Naive thymus-derived CD4-positive, alpha-beta T cell (primary cell): ENCODE results near the gene COX6B2. TPM values are rescaled to one million over a fixed set of nuclear protein-coding genes. Genes with fewer than 3 reads are reported as not detected.
A peak's percentile ranks its signal among the peaks of the same experiment; 100 is the strongest.

Source experiments
- ATAC-seq: fragments of 150-1000 bp; cut with Tn5 transposase; 2 replicates; pipeline ENCODE4 v1.10.0; 2021; ENCODE audit warnings: mild to moderate bottlenecking, moderate library complexity
- CTCF ChIA-PET: fragments of 350-600 bp; sonication (Branson Sonifier 250); formaldehyde crosslinking; loops from one replicate; lab custom pipeline; 2021; ENCODE audit warnings: antibody characterized with exemption; lab: Charles Lee
- POLR2A ChIA-PET: fragments of 350-600 bp; sonication (Branson Sonifier 250); formaldehyde crosslinking; loops from one replicate; lab custom pipeline; 2021; ENCODE audit warnings: antibody characterized with exemption, inconsistent platforms; lab: Charles Lee
- DNase-seq, 9 donors: peaks; one replicate each; pipeline versions ENCODE4 v3.0.0 to v3.0.0-alpha.2; 2020 to 2022; ENCODE audit warnings: mixed read lengths in 1 of 9
- H3K27ac ChIP-seq: one replicate; pipeline ENCODE4 v1.7.0; 2013; ENCODE audit warnings: mild to moderate bottlenecking, low read depth, low read length, moderate library complexity
- H3K27me3 ChIP-seq, 2 donors: one replicate each; pipeline ENCODE4 v1.7.0; 2013; ENCODE audit warnings: low read length in 2 of 2, mild to moderate bottlenecking in 2 of 2, moderate library complexity in 2 of 2; ENCODE audit not compliant: control insufficient read depth in 2 of 2, insufficient read depth in 2 of 2
- H3K36me3 ChIP-seq, 3 experiments: 1 replicate in 2 of 3; 2 replicates in 1 of 3; pipeline ENCODE4 v1.7.0; 2013; ENCODE audit warnings: low read length in 3 of 3, mild to moderate bottlenecking in 3 of 3, moderate library complexity in 1 of 3; ENCODE audit not compliant: insufficient read depth in 3 of 3, control insufficient read depth in 2 of 3
- H3K4me1 ChIP-seq, 2 donors: one replicate each; pipeline ENCODE4 v1.7.0; 2013; ENCODE audit warnings: low read length in 2 of 2, mild to moderate bottlenecking in 2 of 2, moderate library complexity in 1 of 2; ENCODE audit not compliant: control insufficient read depth in 2 of 2, insufficient read depth in 2 of 2
- H3K4me3 ChIP-seq: 2 replicates; pipeline ENCODE4 v1.7.0; 2013; ENCODE audit warnings: mild to moderate bottlenecking, low read length
- H3K9me3 ChIP-seq, 3 experiments: 1 replicate in 2 of 3; 2 replicates in 1 of 3; pipeline ENCODE4 v1.7.0; 2013; ENCODE audit warnings: low read length in 3 of 3; ENCODE audit not compliant: control insufficient read depth in 2 of 3
- H3K27ac Mint-ChIP-seq, 9 donors: one replicate each; pipeline ENCODE4 v1.8.0; 2020 to 2022; ENCODE audit warnings: mixed read lengths in 9 of 9, mild to moderate bottlenecking in 8 of 9, moderate library complexity in 5 of 9, inconsistent platforms in 2 of 9
- H3K27me3 Mint-ChIP-seq, 5 donors: one replicate each; pipeline ENCODE4 v1.8.0; 2021 to 2022; ENCODE audit warnings: mixed read lengths in 5 of 5, mild to moderate bottlenecking in 1 of 5
- H3K36me3 Mint-ChIP-seq, 5 donors: one replicate each; pipeline ENCODE4 v1.8.0; 2020 to 2022; ENCODE audit warnings: mixed read lengths in 5 of 5, mild to moderate bottlenecking in 3 of 5, inconsistent platforms in 1 of 5
- H3K4me1 Mint-ChIP-seq, 7 donors: one replicate each; pipeline ENCODE4 v1.8.0; 2020 to 2022; ENCODE audit warnings: mixed read lengths in 7 of 7, mild to moderate bottlenecking in 3 of 7, inconsistent platforms in 1 of 7
- H3K4me3 Mint-ChIP-seq, 10 donors: one replicate each; pipeline ENCODE4 v1.8.0; 2020 to 2022; ENCODE audit warnings: mild to moderate bottlenecking in 10 of 10, mixed read lengths in 10 of 10, moderate library complexity in 6 of 10, inconsistent platforms in 2 of 10
- H3K9me3 Mint-ChIP-seq, 11 donors: one replicate each; pipeline ENCODE4 v1.8.0; 2020 to 2022; ENCODE audit warnings: mixed read lengths in 11 of 11, mild to moderate bottlenecking in 4 of 11, inconsistent platforms in 1 of 11, moderate library complexity in 1 of 11
- intact Hi-C, 2 donors: fragments of 100-400 bp; cut with micrococcal nuclease; formaldehyde crosslinking; loops; one replicate each; pipeline ENCODE4 v1.15.1; 2023
- polyA plus RNA-seq, 2 donors: library from polyadenylated mRNA; unstranded; fragments of 300-500 nt; fragmentation: Illumina TruSeq; gene quantifications; one replicate each; pipeline ENCODE4 v1.2.3, GENCODE V29; 2021
- total RNA-seq, 6 experiments: library from RNA in 5 of 6; stranded (reverse) in 5 of 6; gene quantifications; 1 replicate in 5 of 6; 2 replicates in 1 of 6; pipeline ENCODE4 v1.2.3 and lab custom pipeline; 2021 to 2026

The COX6B2 gene
- total and polyA plus RNA-seq, 7 experiments from 2014 or later: 0.37 to 0.49 TPM; not detected in 5

DNA sequence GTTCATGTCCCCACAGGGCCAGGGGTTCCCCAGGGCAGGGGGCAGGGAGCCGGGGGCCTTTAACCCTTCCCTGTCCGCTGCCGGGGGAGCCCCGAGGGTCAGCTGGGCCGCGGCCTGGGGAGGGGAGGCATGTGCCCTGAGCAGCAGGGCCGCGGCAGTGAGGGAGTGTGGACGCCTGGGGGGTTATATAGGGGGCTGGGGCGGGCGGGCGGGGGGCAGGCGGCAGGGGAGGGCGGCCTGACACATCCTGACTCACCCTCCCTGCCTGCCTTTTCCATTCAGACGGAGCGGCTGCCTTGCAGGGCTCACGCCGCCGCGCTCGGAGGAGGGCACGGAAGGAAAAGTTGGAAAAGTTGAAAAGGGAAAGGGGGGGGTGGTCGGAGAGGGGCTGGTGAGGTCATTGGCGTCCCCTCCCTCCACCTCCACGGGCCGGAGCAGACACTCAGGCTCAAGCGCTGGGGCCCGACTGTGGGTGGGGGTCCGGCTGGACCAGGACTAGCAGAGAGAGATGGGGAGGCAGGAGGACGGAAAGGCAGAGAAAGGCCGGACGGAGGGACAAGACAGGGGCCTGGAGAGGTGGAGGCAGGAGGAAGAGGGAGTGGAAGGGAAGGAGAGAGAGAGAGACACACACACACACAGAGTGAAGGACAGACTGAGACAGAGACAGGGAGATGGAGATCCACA lies 15.9 kb upstream of the COX6B2 start, which contains the start of gene IL11:
Gene IL11, minus strand, starts transcription at position 159 of the 684 bp plus-strand sequence. Its CDS starts 153 bp downstream, at position 6.
- peaks cover 3 to 27% of the 10 kb centered on the region in 2 donors for H3K27me3 ChIP-seq
- intact Hi-C loops: no loop called here
- ChIA-PET CTCF (no interaction called here), POLR2A (no interaction called here)
- Mint-ChIP-seq H3K27me3 (peaks cover 30 to 57% (median 33%) of the 10 kb centered on the region in 5 donors), H3K9me3 (peaks cover 0 to 5% (median 0%) of the 10 kb centered on the region in 11 donors), H3K36me3 (peaks cover 0 to 6% (median 4%) of the 10 kb centered on the region in 5 donors), H3K4me1 (peaks cover 6 to 17% (median 12%) of the 10 kb centered on the region in 7 donors), H3K27ac (no peak within 1 kb of the TSS), H3K4me3 (peak within 1 kb of the TSS; percentile 75 to 90 (median 78))
- H3K27ac ChIP-seq: no peak within 1 kb of the TSS
- DNase-seq: no peak
- no peaks in the 10 kb centered on the region for H3K4me1 ChIP-seq
- H3K36me3 ChIP-seq: no peaks in the 10 kb centered on the region
- peak within 1 kb of the TSS; percentile 30 for H3K4me3 ChIP-seq
- no peaks in the 10 kb centered on the region for H3K9me3 ChIP-seq
- ATAC-seq: no peak

DNA sequence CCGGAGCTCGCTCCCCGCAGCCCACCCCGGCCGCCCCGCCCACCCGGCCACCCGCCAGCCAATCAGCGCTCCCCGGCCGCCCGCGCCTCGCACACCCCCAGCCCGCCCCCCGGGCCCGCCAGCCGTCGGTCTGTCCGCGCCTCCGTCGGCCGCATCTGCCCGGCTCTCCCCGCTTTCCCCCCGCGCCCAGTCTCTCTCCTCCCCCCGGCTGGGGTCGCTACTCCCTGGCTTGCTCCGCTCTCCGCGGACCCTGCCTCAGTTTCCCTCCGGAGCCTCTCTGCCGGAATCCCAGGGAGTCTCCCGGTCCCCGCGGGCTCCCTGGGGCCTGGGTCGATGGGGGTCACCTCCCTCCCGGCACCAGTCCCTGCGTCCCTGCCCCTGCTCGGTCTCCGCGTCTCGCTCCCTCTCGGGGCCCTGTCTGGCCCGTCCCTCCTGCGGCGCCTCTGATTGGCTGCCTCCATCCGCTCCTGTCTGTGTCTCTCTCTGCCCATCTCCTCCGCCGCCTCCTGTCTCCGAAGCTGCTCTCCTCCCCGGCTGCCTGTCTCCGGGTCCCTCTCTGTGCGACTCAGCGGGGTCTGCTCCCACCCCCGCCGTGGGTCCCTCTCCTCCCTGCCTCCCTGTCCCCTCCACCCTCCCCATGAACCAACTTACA lies 15.3 kb upstream of the COX6B2 start:
- H3K27me3 ChIP-seq: peaks cover 3 to 27% of the 10 kb centered on the region in 2 donors
- H3K4me1 ChIP-seq: no peaks in the 10 kb centered on the region
- no peaks in the 10 kb centered on the region for H3K36me3 ChIP-seq
- Mint-ChIP-seq H3K4me3 (peak overlapping the region; percentile 75 to 90 (median 78)), H3K27ac (no peak overlapping the region), H3K4me1 (peaks cover 6 to 17% (median 12%) of the 10 kb centered on the region in 7 donors), H3K36me3 (peaks cover 0 to 6% (median 4%) of the 10 kb centered on the region in 5 donors), H3K27me3 (peaks cover 28 to 57% (median 33%) of the 10 kb centered on the region in 5 donors), H3K9me3 (peaks cover 0 to 5% (median 0%) of the 10 kb centered on the region in 11 donors)
- ATAC-seq: peak; percentile 54
- peak overlapping the region; percentile 30 for H3K4me3 ChIP-seq
- CTCF ChIA-PET: interaction anchor here (1.4 kb wide), 1 partner anchor 15 kb away, joined by 4 read pairs; the partner anchor contains the start of gene TMEM238
- no peaks in the 10 kb centered on the region for H3K9me3 ChIP-seq
- peak in 4 of 9 donors; percentile 32 to 41 (median 36) for DNase-seq
- H3K27ac ChIP-seq: no peak overlapping the region
- POLR2A ChIA-PET: interaction anchor here (1.0 kb wide), 1 partner anchor 31 kb away, joined by 4 read pairs; no protein-coding TSS in a partner anchor
- intact Hi-C loops: no loop called here

DNA sequence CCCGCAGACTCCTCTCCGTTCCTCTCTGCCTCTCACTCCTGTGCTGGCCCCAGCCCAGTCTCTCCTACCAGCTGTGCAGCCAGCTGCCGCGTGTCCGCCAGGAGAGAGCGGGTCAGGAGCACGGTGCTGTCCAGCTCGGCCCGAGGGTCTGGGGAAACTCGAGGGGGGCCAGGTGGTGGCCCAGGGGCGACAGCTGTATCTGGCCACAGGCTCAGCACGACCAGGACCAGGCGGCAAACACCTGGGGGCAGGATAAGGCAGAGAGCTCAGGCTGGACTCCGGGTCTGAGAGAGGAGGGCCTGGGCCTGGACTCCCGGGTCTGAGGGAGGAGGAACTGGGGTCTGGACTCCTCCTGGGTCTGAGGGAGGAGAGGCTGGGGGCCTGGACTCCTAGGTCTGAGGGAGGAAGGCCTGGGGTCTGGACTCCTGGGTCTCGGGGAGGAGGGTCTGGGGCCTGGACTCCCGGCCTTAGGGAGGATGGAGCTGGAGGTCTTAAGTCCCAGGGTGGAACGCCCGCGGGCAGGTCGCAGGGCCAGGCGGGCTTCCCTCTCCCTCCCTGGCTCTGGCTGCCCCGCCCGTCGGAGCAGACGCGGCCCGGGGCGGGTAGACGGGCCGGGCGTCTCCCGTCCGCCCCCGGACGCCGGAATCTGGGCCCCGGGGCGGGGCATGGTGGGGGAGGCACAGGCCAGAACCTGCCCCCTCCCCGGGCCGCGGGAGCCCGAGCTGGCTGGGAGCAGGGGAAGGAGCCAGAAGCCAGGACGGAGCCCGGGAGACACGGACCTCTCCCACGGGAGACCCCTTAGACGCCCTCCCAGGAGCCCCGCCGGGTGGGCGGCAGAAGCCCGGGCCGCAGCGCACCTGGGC lies 14.4 kb upstream of the COX6B2 start:
- intact Hi-C loops: no loop called here
- H3K4me3 Mint-ChIP-seq: peak overlapping the region in 3 of 10 donors; percentile 33 to 58 (median 41)
- H3K27ac Mint-ChIP-seq: no peak overlapping the region
- no peaks in the 10 kb centered on the region for H3K4me1 ChIP-seq
- DNase-seq (peak in 1 of 9 donors; percentile 63), ATAC-seq (peak; percentile 34)
- no peak overlapping the region for H3K4me3 ChIP-seq
- peaks cover 6 to 17% (median 12%) of the 10 kb centered on the region in 7 donors for H3K4me1 Mint-ChIP-seq
- H3K9me3 ChIP-seq: no peaks in the 10 kb centered on the region
- ChIA-PET POLR2A (interaction anchor here (1.0 to 1.5 kb wide), 2 partner anchors 19 to 30 kb away, joined by 4 read pairs; no protein-coding TSS in a partner anchor), CTCF (interaction anchor here (1.4 kb wide), 1 partner anchor 16 kb away, joined by 4 read pairs; the partner anchor contains the start of gene TMEM238)
- H3K27me3 Mint-ChIP-seq: peaks cover 27 to 54% (median 32%) of the 10 kb centered on the region in 5 donors
- H3K27me3 ChIP-seq: peaks cover 3 to 23% of the 10 kb centered on the region in 2 donors
- no peak overlapping the region for H3K27ac ChIP-seq
- H3K36me3 Mint-ChIP-seq: peaks cover 0 to 6% (median 4%) of the 10 kb centered on the region in 5 donors
- H3K36me3 ChIP-seq: no peaks in the 10 kb centered on the region
- peaks cover 0 to 5% (median 0%) of the 10 kb centered on the region in 11 donors for H3K9me3 Mint-ChIP-seq

DNA sequence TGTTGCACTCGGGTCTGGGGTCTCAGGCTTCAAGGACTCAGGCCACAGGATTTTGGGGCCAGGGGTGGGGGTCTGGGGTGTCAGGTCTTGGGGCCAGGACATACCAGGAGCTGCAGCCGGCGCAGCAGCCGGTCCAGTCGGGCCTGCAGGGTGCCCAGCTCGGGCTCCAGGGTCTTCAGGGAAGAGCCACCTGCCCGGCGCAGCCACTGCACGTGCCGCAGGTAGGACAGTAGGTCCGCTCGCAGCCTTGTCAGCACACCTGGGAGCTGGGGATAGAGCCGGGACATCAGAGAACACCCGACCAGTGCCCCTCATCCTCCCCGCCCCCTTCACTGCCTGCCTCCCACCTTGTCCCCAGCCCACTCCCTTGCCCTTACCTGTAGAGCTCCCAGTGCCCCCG lies 13.6 kb upstream of the COX6B2 start:
- Histone ChIP-seq H3K27me3 (peaks cover 3 to 18% of the 10 kb centered on the region in 2 donors), H3K9me3 (no peaks in the 10 kb centered on the region), H3K36me3 (no peaks in the 10 kb centered on the region), H3K4me1 (no peaks in the 10 kb centered on the region), H3K4me3 (no peak overlapping the region), H3K27ac (no peak overlapping the region)
- H3K4me3 Mint-ChIP-seq: peak overlapping the region in 2 of 10 donors; percentile 5 to 58
- no peak for DNase-seq
- H3K4me1 Mint-ChIP-seq: peaks cover 2 to 17% (median 8%) of the 10 kb centered on the region in 7 donors
- H3K36me3 Mint-ChIP-seq: peaks cover 0 to 6% (median 4%) of the 10 kb centered on the region in 5 donors
- ATAC-seq: no peak
- H3K9me3 Mint-ChIP-seq: peaks cover 0 to 5% (median 0%) of the 10 kb centered on the region in 11 donors
- H3K27ac Mint-ChIP-seq: no peak overlapping the region
- ChIA-PET CTCF (interaction anchor here (1.4 kb wide), 1 partner anchor 16 kb away, joined by 4 read pairs; the partner anchor contains the start of gene TMEM238), POLR2A (interaction anchor here (1.5 kb wide), 1 partner anchor 20 kb away, joined by 4 read pairs; no protein-coding TSS in a partner anchor)
- peaks cover 22 to 48% (median 27%) of the 10 kb centered on the region in 5 donors for H3K27me3 Mint-ChIP-seq
- intact Hi-C loops: no loop called here

DNA sequence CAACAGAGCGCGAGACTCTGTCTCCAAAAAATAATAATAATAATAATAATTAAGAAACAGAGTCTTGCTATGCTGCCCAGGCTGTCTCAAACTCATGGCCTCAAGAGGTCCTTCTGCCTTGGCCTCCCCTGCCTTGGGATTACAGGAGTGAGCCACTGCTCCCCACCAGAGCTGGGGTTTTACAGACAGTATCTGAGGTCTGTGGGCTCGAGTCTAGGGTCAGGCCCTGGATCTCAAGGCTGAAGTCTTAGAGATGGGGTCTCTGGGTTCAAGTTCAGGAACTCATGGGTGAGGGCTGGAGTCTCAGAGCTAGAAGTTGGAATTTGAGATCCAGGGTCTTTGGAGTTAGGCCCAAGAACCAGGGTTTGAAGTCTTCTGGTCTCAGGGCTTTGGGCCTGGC lies 12.3 kb upstream of the COX6B2 start:
- Histone ChIP-seq H3K4me3 (no peak overlapping the region), H3K36me3 (no peaks in the 10 kb centered on the region), H3K27me3 (peaks cover 3 to 9% of the 10 kb centered on the region in 2 donors), H3K4me1 (no peaks in the 10 kb centered on the region), H3K9me3 (no peaks in the 10 kb centered on the region), H3K27ac (no peak overlapping the region)
- Mint-ChIP-seq H3K4me1 (peaks cover 2 to 12% (median 7%) of the 10 kb centered on the region in 7 donors), H3K27me3 (peaks cover 16 to 42% (median 22%) of the 10 kb centered on the region in 5 donors), H3K9me3 (peaks cover 0 to 5% (median 0%) of the 10 kb centered on the region in 11 donors), H3K27ac (no peak overlapping the region), H3K4me3 (peak overlapping the region in 1 of 10 donors; percentile 58), H3K36me3 (peaks cover 0 to 6% (median 4%) of the 10 kb centered on the region in 5 donors)
- intact Hi-C loops: no loop called here
- ChIA-PET CTCF (no interaction called here), POLR2A (no interaction called here)
- ATAC-seq (no peak), DNase-seq (no peak)
